Raji (cell line): Measurements from ENCODE around the gene HCRT.

Experiments used
- POLR2A ChIP-seq: IDR thresholded peaks from 2 replicates; pipeline ENCODE4 v1.6.1; 2011; ENCODE audit warnings: low read depth, low read length, control low read depth; ENCODE audit not compliant: insufficient read depth

The HCRT gene

GRCh38 chr17:42185621-42185930 lies 324 bp upstream of the HCRT start:
- TF ChIP-seq POLR2A = no peak

- peak; percentile 84 for TF ChIP-seq POLR2A
Observed at GRCh38 chr17:42183741-42184711, 1.2 kb downstream of the HCRT start.

- no peak for TF ChIP-seq POLR2A
Observed at GRCh38 chr17:42182927-42183734, 2.1 kb downstream of the HCRT start.

GRCh38 chr17:42181851-42182207 lies 3.4 kb downstream of the HCRT start:
- no peak for TF ChIP-seq POLR2A

GRCh38 chr17:42180922-42181850 lies 4.1 kb downstream of the HCRT start, which contains the start of gene KCNH4:
Gene KCNH4, minus strand, starts transcription at chr17:42181142. Its CDS starts 197 bp downstream, at chr17:42180945.
- no peak for TF ChIP-seq POLR2A

GRCh38 chr17:42180411-42180921 lies 4.8 kb downstream of the HCRT start:
- no peak for TF ChIP-seq POLR2A

- TF ChIP-seq POLR2A = no peak
Observed at GRCh38 chr17:42179911-42180410, 5.3 kb downstream of the HCRT start.

GRCh38 chr17:42179335-42179734 lies 5.9 kb downstream of the HCRT start:
- TF ChIP-seq POLR2A = no peak

- TF ChIP-seq POLR2A = no peak
Observed at GRCh38 chr17:42178817-42179216, 6.4 kb downstream of the HCRT start.

- TF ChIP-seq POLR2A = no peak
Observed at GRCh38 chr17:42177684-42178083, 7.6 kb downstream of the HCRT start.

GRCh38 chr17:42174126-42174783 lies 11.0 kb downstream of the HCRT start:
- TF ChIP-seq POLR2A = no peak

GRCh38 chr17:42171831-42172230 lies 13.4 kb downstream of the HCRT start:
- TF ChIP-seq POLR2A = no peak

- no peak for TF ChIP-seq POLR2A
Observed at GRCh38 chr17:42169351-42169750, 15.9 kb downstream of the HCRT start.

- TF ChIP-seq POLR2A = no peak
Observed at GRCh38 chr17:42167807-42168206, 17.4 kb downstream of the HCRT start.

GRCh38 chr17:42166196-42166763 lies 19.0 kb downstream of the HCRT start:
- TF ChIP-seq POLR2A = no peak
